Measurements from ENCODE around the gene SPC24.
"Not testable (repeated sequence)": the region's sequence is repeated elsewhere in the genome, so short reads cannot be mapped to it uniquely, and the experiment has no call there.

SPC24 gene

GRCh38 chr19:11130824-11131455 is 24.6 kb downstream of the SPC24 start:
- peak; percentile 38 to 68 (median 68) for DNase-seq (ENCODE audit: low read depth in 3 of 3)

GRCh38 chr19:11127905-11128304 is 27.7 kb downstream of the SPC24 start:
- no peak for DNase-seq (ENCODE audit: low read depth in 3 of 3)

- peak; percentile 56 to 72 (median 72) for DNase-seq (ENCODE audit: low read depth in 3 of 3)
Measured at GRCh38 chr19:11125994-11126685, 29.4 kb downstream of the SPC24 start.

- DNase-seq (ENCODE audit: low read depth in 3 of 3), result not testable (repeated sequence)
Measured at GRCh38 chr19:11124157-11124556, 31.4 kb downstream of the SPC24 start.

GRCh38 chr19:11123114-11123513 is 32.5 kb downstream of the SPC24 start:
- no peak for DNase-seq (ENCODE audit: low read depth in 3 of 3)

- DNase-seq (ENCODE audit: low read depth in 3 of 3), result not testable (repeated sequence)
Measured at GRCh38 chr19:11121963-11122362, 33.6 kb downstream of the SPC24 start.

GRCh38 chr19:11116507-11116906 is 39.1 kb downstream of the SPC24 start:
- no peak for DNase-seq (ENCODE audit: low read depth in 3 of 3)

- DNase-seq (ENCODE audit: low read depth in 3 of 3), result no peak
Measured at GRCh38 chr19:11115895-11116446, 39.6 kb downstream of the SPC24 start.

- no peak for DNase-seq (ENCODE audit: low read depth in 3 of 3)
Measured at GRCh38 chr19:11115042-11115441, 40.5 kb downstream of the SPC24 start.

GRCh38 chr19:11113140-11113708 is 42.4 kb downstream of the SPC24 start:
- no peak for DNase-seq (ENCODE audit: low read depth in 3 of 3)

- DNase-seq (ENCODE audit: low read depth in 3 of 3), result no peak
Measured at GRCh38 chr19:11111771-11112144, 43.8 kb downstream of the SPC24 start.

- no peak for DNase-seq (ENCODE audit: low read depth in 3 of 3)
Measured at GRCh38 chr19:11111117-11111770, 44.3 kb downstream of the SPC24 start.

GRCh38 chr19:11108746-11109145 is 46.8 kb downstream of the SPC24 start:
- DNase-seq (ENCODE audit: low read depth in 3 of 3), result no peak

- no peak for DNase-seq (ENCODE audit: low read depth in 3 of 3)
Measured at GRCh38 chr19:11106477-11106876, 49.1 kb downstream of the SPC24 start.

- DNase-seq (ENCODE audit: low read depth in 3 of 3), result no peak
Measured at GRCh38 chr19:11105014-11105636, 50.5 kb downstream of the SPC24 start.

GRCh38 chr19:11103667-11104066 is 51.9 kb downstream of the SPC24 start:
- DNase-seq (ENCODE audit: low read depth in 3 of 3), result not testable (repeated sequence)

- DNase-seq (ENCODE audit: low read depth in 3 of 3), result no peak
Measured at GRCh38 chr19:11102944-11103343, 52.6 kb downstream of the SPC24 start.

GRCh38 chr19:11101057-11101456 is 54.5 kb downstream of the SPC24 start:
- no peak for DNase-seq (ENCODE audit: low read depth in 3 of 3)

- DNase-seq (ENCODE audit: low read depth in 3 of 3), result no peak
Measured at GRCh38 chr19:11100049-11100448, 55.5 kb downstream of the SPC24 start.

GRCh38 chr19:11098861-11099260 is 56.7 kb downstream of the SPC24 start:
- DNase-seq (ENCODE audit: low read depth in 3 of 3), result no peak

GRCh38 chr19:11098327-11098726 is 57.3 kb downstream of the SPC24 start:
- no peak for DNase-seq (ENCODE audit: low read depth in 3 of 3)

- DNase-seq (ENCODE audit: low read depth in 3 of 3), result not testable (repeated sequence)
Measured at GRCh38 chr19:11097367-11097766, 58.2 kb downstream of the SPC24 start.

All from stimulated activated CD4-positive, alpha-beta T cell treated with anti-CD3 and anti-CD28 coated beads, TNF-alpha, amount 100 ng/mL, for 24 hours (primary cell).